ENCODE results near the gene GPBAR1. TPM values are rescaled to one million over a fixed set of nuclear protein-coding genes. Genes with fewer than 3 reads are reported as not detected.

GPBAR1 gene
- total and polyA plus RNA-seq, 9 of the 15 experiments (the other 6 are each of a cell fraction or from before 2014, with no cell fraction given), result not detected

GRCh38 chr2:218301176-218301819 is 40.5 kb downstream of the GPBAR1 start (continued):
- TF ChIP-seq ZMIZ1 (IDR thresholded peaks at IDR 0.05; ENCODE audit: low read depth in 2 of 2, low read length in 2 of 2) (no peak), ZC3H4 (CRISPR knock-in tag; IDR thresholded peaks at IDR 0.05; ENCODE audit: borderline replicate concordance) (no peak), NFIC (IDR thresholded peaks at IDR 0.05) (peak; percentile 23; the same call in 1 of the 2 replicates), L3MBTL2 (IDR thresholded peaks at IDR 0.05) (no peak), CTBP1 (IDR thresholded peaks at IDR 0.05; ENCODE audit: borderline replicate concordance) (peak; percentile 23; the same call in 1 of the 2 replicates), TAL1 (IDR thresholded peaks at IDR 0.05) (no peak), E2F5 (CRISPR knock-in tag; IDR thresholded peaks at IDR 0.05) (no peak), CBX8 (IDR thresholded peaks at IDR 0.05; ENCODE audit: borderline replicate concordance, extremely low read depth, low read depth, low read length, poor library complexity, severe bottlenecking) (no peak), PBX2 (CRISPR knock-in tag; IDR thresholded peaks at IDR 0.05; ENCODE audit: low read depth) (no peak), PBX2 (tag; conservative IDR thresholded peaks at IDR 0.05; ENCODE audit: low read depth) (no peak), ZZZ3 (IDR thresholded peaks at IDR 0.05) (no peak), KDM4B (IDR thresholded peaks at IDR 0.05; ENCODE audit: borderline replicate concordance in 2 of 2, low read depth in 1 of 2) (no peak), JUND (IDR thresholded peaks at IDR 0.05; ENCODE audit: borderline replicate concordance, low read depth, low read length) (0 out of 2 replicates have a peak, but pooled peaks have one; percentile 30), JUND (tag; IDR thresholded peaks at IDR 0.05; ENCODE audit: borderline replicate concordance, low read depth, low read length) (peak; percentile 10; the same call in 1 of the 3 replicates), CREB1 (IDR thresholded peaks at IDR 0.05) (no peak), CREB1 (CRISPR knock-in tag; IDR thresholded peaks at IDR 0.05) (no peak), HBP1 (CRISPR knock-in tag; IDR thresholded peaks at IDR 0.05) (no peak)

Measured in K562 (cell line).